Kidney capillary endothelial cell (primary cell): ENCODE measurements around the gene CCDC110.
A peak's percentile ranks its signal among the peaks of the same experiment; 100 is the strongest.
"Not testable (repeated sequence)": the region's sequence is repeated elsewhere in the genome, so short reads cannot be mapped to it uniquely, and the experiment has no call there.

Experiments used
- DNase-seq: peaks from one replicate; pipeline ENCODE4 v3.0.0-alpha.2; 2018; ENCODE audit warnings: low spot score

CCDC110 gene

DNA sequence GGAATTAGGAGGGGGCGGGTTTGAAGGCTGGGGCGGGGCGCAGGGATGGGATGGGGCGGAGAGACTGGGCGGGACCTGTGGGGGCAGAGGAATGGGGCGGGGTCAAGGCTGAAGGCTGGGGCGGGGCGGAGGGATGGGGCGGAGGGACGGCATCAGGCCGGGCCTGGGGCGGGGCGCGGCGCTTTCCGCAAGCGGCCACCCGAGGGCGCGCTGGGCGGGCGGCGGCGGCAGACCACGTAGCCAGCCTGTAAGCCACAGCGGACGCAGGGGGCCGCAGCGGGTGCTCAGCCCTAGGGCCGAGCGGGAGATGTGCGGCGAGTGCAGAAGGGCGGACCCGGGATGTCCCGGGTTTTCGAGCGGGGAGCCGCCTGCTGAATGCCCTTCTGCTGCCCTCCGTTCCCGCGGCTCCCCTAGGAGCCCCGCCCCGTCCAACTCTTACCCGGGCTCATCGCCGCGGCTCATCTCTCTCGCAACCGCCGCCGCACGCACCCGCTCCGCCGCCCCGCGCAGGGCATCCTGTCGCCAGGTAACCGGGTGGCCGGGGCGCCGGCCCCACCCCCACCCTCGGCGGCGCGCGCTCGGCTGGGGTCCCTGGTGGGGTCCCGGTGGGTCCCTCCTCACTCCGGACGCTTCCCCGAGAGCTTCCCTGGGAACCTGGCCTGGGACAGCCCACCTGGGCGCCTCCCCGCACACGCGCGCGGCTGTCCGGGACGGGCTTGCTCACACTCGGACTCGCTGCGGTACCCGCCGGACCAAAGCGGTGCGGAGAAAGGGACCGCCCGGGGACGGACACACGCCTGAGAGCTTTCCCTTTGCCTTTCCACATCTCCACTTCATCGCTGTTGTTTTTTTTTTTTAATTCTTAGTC lies at the start of gene CCDC110:
CCDC110 (minus strand) TSS at position 499 of the 868 bp plus-strand sequence; CDS start at position 449, 50 bp downstream.
- DNase-seq = peak; percentile 85

DNA sequence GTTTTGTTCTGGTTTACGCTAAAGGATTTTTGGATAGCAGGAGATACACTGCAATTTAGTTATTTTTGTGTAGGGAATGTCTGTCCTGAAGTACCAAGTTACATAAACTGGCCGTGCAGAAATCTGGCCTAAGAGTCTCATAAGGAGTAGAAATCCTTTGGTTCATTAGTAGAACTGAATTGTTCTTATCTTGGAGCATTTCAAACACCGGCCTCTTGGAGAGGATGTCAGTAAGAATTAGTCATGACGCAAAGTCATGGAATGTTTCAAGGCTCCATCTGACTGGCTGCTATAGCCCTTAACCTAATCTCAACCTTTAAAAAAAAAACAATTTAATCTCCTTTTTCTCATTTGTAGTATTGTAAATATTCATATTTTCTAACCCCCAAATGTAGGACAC lies 48.6 kb upstream of the CCDC110 start:
- peak; percentile 40 for DNase-seq

DNA sequence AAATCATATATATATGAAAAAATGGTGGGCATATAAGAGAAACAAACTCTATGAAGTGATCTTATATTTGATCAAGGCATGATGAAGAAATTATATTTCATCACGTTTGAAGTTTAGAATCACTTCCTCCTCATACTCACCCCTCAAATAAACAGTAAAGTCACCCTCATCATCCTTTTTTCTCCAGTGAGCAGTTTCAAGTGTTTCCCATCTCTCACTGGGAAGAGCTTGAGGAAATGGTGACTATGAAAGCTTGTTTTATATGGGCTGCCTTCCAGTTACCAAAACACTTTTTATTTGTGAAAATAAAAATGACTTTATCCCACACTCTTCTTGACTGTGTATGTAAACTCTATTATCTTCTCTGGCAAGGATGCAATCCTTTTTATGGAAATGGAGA lies 47.0 kb upstream of the CCDC110 start:
- DNase-seq = no peak

DNA sequence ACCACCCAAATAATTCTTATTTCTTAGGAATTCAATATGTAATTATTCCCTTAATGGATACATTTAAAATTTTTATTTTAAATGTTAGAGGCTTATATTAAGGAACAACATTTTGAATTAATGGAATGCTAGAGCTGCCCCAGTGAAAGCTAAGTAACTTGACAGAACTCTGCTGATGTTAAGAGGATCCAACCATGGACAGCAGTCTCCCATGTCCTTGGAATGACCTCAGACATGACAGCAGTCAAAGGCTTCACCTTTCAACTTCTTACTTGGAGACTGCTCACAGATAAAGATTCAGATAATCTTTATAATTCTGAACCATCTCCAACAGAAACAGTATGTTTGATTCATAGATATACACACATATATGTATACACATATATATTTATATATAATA lies 46.5 kb upstream of the CCDC110 start:
- no peak for DNase-seq

DNA sequence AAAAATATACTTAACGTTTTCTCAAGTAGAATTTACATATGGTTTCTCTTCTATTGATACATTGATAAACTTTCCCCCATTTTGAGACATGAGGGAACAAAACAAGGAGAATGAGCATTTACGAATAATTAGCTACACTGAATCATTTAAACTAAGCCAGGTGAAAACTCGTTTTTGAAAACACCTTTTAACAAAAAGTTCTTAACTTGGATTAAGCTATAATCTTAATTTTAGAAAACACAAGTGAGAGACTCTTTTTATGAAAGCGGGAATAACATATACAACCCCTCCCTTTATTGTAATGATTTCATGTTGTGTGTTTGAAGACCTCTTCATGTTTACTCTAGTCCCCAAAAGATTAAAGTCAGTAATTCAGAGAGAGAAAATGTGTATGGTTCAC lies 43.7 kb upstream of the CCDC110 start:
- DNase-seq = no peak

DNA sequence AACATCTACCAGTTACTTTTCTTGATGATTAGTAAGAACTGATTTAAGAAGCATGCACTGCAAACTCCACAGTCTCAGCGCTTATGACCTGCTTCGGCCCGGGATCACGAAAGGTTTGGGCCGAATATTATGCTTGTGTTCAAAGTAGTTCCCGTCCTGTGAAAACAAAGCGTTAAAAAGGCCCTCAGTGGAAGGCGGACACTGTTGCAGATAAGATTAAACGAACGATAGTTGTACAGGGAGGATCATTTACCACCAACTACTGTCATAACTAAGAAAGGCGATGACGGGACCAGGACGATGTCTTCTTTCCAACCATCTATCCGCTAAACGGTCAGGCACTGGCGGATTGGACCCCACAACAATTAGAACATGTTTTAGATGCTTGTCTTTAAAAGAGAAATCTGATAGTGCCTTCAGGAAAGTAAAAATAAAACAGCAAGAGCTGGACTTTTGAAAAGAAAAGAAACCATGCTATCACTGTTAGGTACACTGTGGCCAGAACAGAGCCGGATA lies 42.7 kb upstream of the CCDC110 start:
- no peak for DNase-seq

DNA sequence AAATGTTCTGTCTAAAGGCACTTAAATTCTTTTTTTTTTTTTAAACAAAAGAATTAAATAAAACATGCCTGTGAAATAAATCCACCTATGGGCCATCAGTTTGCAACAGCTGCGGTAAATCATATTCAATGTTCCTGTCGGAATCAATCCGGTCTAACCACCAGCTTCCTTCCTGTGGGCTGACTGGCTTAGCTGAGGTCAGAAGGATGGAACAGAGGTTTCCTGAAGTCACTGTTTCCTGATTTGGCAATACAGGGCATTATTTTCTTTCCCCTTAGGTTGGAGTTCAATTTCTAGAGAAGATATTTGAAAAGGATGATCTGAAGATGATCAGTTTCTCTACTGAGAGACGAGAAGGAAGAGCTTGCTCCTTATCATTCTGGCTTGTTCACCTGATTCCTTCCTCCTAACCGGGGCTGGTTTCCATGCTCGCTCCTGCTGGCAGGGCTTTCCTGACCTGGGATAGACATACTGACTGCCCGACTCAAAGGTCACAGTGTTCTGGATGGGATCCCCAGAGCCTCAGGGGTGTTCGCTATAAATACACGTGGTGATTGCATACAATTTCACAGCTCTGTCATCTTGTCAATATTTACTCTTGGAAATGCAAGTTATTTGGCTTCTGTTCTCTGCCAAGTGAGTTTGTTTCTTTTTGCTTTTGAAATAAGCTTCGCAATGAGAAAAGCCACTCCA lies 42.1 kb upstream of the CCDC110 start:
- peak; percentile 87 for DNase-seq

DNA sequence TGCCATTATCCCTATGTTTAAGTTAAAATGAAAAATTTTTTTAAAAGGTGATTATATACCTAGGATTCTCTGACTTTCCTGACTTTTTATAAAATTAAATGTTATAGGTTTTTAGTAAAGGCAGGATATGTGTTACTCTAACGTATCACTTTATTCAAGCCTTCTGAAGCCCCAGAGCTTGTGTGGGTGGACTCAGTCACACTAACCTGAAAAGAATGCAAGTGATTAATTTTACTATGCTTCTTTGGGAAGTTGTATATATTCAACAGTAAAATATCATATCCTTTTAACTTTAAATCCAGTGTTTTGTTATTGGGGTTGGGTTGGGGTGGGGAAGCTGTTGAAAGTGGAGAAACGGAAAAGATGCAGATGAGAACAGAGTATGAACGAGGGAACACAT lies 41.0 kb upstream of the CCDC110 start:
- DNase-seq = no peak

DNA sequence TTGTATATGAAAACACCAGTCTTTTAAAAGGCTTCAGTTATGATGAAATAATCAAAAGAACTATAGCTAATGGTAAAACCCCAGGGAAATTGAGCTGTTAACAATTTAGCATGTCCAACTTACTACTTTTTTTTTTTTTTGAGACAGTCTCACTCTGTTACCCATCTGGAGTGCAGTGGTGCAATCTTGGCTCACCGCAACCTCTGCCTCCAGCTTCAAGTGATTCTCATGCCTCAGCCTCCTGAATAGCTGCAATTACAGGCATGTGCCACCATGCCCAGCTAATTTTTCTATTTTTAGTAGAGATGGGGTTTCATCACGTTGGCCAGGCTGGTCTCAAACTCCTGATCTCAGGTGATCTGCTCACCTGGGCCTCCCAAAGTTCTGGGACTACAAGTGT lies 39.7 kb upstream of the CCDC110 start:
- not testable (repeated sequence) for DNase-seq

DNA sequence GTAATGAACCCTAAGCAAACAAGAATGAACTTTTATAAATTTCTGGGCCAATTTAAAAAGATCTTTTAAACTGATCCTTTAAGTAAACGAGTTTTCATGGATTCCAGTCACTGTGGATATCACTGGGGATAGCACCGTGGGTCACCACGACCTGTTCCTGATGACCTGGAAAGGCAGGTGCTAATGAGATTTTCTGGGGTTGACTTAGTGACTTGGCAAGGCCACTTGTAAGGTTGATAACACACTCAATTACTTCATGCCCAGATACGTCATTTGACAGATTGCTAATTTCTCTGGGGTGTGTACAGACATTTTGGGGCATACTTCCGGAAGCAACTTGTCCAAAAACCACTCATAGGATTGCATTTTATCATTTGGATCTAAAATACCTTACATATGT lies 39.3 kb upstream of the CCDC110 start:
- DNase-seq = no peak

DNA sequence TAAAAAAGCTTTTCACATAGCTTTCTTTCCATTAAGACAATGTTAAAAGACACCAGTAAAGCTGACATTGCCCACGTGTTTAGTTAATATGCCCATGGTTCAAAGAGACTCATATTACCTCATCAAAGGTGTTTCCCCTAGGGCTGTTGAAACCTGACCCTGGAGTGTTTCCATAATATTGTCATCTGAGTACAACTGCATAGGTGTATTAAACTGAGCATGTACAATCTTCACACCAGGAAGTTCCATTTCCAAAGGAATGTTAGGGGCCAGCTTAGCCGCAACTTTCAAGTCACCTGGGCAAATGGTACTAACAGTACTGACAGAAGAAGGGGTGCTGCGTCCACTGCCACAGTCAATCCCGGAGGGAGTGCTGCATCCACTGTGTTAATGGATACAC lies 36.6 kb upstream of the CCDC110 start:
- DNase-seq = no peak

DNA sequence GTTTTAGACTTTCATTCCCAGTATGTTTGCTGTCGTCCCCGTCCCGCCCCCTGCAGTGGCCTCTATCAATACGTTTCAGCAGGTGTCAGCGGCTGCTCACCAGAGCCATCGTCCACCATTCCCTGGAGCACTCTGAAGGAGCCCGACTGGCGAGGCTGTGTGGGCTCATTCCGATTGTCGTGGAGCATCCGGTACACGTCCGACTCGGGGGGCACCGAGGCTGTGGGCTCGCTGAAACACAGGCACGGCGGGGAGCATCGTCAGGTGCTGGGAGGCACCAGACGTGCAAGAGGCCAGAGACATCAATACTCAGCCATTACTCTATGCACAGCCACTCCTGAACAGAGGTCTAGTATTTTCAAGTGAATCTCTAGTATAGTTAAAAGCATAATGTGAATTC lies 34.9 kb upstream of the CCDC110 start:
- no peak for DNase-seq

DNA sequence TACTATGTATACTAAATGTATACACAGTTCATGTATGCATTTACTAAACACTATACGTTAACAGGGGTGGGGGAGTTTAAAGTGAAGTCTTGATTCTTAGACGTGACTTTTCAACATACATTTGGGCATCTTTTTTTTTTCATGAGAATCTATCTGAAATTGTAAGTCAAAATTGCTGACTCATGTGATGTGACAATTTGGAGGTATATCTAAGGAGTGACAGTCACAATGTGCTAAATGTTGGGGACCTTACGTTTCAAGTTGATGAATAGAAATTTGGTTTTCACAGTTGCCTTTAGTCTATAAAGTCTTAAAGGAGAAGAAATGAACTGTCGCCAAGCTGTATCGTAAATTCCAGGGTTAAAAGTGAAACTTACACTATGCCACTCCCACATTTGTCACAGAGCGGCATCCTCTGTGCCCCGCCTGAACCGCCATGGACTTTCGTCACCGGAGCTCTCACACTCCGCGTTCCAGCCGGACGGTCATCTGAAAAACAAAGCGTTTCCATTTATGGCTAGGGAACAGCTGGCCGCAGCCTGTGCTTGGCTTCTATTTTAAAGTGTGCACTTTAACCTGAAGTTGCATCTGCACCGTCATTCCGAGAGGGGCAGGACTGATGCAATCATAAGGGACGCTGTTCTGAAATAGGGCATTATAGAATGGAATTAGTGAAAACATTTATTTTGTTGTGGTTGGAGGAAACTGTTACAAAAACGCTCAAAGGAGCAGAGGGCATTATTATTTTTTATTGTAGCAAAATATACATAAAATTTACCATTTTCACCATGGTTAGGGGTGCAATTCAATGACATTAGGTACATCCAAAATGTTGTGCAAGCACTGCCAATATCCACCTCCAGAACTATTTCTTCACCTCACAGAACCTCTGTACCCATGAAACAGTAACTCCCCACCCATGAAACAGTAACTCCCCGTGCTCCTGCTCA lies 32.8 kb upstream of the CCDC110 start:
- DNase-seq = no peak

DNA sequence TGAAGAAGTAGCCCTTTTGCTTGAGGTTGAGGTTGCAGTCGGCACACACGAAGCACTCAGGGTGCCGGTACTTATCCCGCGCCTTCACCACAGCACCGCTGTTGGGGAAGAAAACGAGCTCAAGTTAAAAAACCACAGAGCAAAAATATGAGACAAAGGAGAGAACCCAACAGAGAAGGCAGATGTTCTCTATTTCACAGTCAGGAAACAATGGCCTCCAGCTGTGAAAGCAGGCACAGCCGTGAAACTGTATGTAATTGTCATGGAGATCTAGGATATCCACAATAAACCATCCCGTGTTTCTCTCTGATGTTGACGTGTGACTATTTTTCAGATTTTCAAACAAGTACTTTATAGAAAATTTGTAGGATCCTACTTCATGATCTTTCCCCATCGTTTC lies 30.9 kb upstream of the CCDC110 start:
- no peak for DNase-seq

DNA sequence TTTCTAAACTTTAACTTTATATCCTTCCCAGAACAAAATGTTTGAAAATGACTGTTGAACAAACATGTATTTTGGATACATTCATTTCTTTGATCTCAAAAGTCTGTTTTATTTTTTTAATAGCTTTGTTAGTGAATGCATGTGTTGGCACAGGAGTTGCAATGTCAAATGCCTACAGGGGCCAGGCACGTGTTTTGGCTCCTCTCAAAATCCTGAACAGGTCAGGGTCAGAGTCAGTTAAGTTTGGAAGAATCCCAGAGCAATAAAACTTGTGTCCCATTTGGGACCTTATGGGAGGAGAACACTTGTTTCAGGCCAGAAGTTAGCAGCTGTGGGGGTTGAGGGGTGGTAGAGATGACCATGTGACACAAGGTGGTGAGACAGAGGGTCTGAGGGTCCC lies 29.0 kb upstream of the CCDC110 start:
- DNase-seq = no peak

DNA sequence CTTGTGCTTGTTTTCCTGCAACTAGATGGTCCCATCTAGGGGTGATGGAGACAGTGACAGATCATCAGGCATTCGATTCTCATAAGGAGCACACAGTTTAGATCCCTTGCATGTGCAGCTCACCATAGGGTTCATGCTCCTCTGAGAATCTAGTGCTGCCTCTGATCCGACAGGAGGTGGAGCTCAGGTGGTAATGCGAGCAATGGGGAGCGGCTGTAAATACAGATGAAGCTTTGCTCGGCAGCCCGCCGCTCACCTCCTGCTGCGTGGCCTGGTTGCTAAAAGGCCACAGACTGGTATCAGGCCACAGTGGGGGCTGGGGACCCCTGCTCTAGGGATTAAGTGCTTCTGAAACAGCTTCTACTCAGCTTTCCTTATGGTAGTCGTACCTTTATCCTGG lies 28.5 kb upstream of the CCDC110 start:
- no peak for DNase-seq

DNA sequence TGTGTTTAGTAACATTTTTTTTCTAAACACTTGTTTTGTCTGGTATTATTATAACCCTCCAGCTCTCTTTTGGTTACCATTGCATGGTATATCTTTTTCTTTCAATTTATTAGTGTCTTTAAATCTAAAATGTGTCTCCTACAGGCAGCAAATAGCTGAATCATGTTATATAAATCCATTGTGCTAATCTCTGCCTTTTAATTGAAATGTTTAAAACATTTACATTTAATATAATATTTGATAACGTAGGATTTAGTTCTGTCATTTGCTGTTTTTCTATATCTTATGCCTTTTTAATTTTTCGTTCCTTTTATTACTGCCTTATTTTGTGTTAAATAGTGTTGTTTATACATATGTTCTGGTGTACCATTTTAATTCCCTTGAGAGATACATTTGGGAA lies 17.1 kb upstream of the CCDC110 start:
- no peak for DNase-seq

DNA sequence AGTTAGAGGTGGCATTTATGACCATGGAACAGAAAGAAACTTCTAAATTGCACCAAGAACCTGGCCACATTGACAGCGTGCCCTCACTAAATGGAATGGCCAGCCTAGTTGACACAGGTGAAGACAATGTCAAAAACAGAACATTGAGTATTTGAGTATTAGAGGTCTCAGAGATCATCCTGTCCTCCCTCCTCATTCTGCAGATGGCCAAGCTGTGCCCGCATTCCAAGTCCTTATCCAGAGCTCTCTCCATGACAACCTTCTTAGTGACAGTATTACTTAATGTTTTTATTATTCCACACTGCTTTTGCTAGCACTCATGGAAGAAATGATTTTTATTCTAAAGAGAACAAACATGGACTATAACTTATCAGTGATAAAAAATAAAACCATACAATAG lies 9.9 kb upstream of the CCDC110 start:
- DNase-seq = no peak

DNA sequence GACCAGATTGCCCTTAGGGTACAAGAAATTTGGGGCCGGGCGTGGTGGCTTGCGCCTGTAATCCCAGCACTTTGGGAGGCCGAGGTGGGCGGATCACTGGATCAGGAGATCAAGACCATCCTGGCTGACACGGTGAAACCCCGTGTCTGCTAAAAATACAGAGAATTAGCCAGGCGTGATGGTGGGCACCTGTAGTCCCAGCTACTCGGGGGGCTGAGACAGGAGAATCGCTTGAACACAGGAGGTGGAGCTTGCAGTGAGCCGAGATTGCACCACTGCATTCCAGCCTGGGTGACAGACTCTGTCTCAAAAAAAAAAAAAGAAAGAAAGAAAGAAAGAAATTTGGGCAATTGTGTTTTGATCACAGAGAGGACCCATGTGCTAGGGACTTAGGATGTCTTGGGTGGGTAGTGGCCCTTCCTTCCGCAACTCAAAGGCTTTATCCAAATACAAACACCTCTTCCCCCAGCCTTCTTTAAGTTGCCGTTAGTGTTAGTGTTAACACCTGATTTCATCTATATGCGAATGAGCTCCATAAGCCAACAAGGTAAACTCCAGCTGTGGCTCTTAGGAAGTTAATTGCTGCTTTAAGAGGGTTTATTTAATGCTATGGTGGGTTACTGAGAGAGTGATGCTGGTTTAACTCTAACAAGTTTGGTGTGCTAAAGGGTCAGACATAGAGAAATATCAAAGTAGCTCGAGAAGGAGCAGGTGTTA lies 8.6 kb upstream of the CCDC110 start:
- DNase-seq = no peak

DNA sequence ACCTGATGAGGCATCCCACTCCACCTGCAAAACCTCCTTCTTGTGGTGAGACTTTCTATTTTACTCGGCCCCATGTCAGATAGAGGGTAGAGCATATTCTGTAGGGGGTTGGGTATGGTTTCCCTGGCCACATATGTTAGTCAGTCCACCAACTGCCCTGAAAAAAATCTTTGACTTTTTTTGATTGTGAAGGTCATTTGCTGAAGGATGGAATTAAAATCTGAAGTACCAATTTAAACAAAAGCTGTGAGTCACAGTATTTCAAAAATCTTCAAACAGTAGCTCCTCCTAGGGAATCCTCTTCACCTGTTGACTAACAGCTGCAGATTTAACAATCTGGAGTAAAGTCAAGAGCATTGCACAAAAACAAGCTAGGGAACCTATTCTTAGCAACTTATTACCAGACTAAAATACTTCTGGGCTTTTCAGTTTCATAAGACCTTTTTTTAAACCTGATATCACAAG lies 8.0 kb upstream of the CCDC110 start:
- DNase-seq = no peak

DNA sequence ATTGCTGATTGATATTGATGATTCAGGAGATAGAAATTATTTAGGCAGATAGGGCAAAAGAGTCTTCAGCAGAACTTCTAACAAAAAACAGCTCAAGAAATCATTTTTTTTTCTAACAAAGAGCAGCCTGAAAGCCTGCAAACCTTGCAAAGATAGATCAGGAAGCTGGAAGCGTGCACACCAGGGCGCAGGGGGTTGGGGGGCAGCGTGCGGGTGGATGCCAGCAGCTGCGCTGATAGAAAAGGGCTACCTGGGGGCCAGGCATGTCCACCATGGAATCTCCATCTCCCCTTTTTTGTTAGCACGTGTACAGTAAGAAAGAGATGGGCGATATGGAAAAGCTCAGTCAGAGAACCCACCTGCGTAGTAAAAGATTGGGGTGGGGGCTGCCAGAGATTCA lies 1.7 kb upstream of the CCDC110 start:
- DNase-seq = no peak
